Fibroblast of villous mesenchyme (primary cell): ENCODE results near the gene LAPTM5. TPM values are rescaled to one million over a fixed set of nuclear protein-coding genes. Genes with fewer than 3 reads are reported as not detected.
"Not testable (repeated sequence)": the region's sequence is repeated elsewhere in the genome, so short reads cannot be mapped to it uniquely, and the experiment has no call there.

Experiments
- DNase-seq: peaks from one replicate; pipeline ENCODE4 v3.0.0-alpha.2; 2010; ENCODE audit warnings: low read depth
- H3K4me3 ChIP-seq: 2 replicates; pipeline ENCODE4 v1.5.1; 2011; ENCODE audit warnings: low read depth, mild to moderate bottlenecking, low read length
- CTCF ChIP-seq: IDR thresholded peaks from 2 replicates; pipeline ENCODE4 v1.5.1; 2012; ENCODE audit warnings: low read depth, mild to moderate bottlenecking, low read length; ENCODE audit not compliant: insufficient read depth
- total RNA-seq: library from RNA; depleted of rRNA; stranded (reverse); fragments of >200 nt; gene quantifications from 2 replicates; pipeline ENCODE4 v1.2.3, GENCODE V29; 2012

LAPTM5 gene
- total RNA-seq, 1 donor: not detected

- DNase-seq: peak; percentile 48
- H3K4me3 ChIP-seq: no peak overlapping the region
- TF ChIP-seq CTCF: no peak
Measured at GRCh38 chr1:30790850-30791778, 33.5 kb upstream of the LAPTM5 start.

- not testable (repeated sequence) for H3K4me3 ChIP-seq, DNase-seq
Measured at GRCh38 chr1:30790256-30790525, 32.6 kb upstream of the LAPTM5 start.

- DNase-seq: no peak
- TF ChIP-seq CTCF: no peak
- H3K4me3 ChIP-seq: no peak overlapping the region
Measured at GRCh38 chr1:30789388-30790255, 32.0 kb upstream of the LAPTM5 start.

GRCh38 chr1:30788580-30789387 lies 31.2 kb upstream of the LAPTM5 start:
- H3K4me3 ChIP-seq: no peak overlapping the region
- no peak for TF ChIP-seq CTCF
- no peak for DNase-seq

GRCh38 chr1:30787856-30788495 lies 30.4 kb upstream of the LAPTM5 start:
- no peak for TF ChIP-seq CTCF
- H3K4me3 ChIP-seq: no peak overlapping the region
- no peak for DNase-seq

- no peak for TF ChIP-seq CTCF
- no peak overlapping the region for H3K4me3 ChIP-seq
- DNase-seq: no peak
Measured at GRCh38 chr1:30787266-30787665, 29.7 kb upstream of the LAPTM5 start.
